ENCODE results near the gene CDH16. TPM values are rescaled to one million over a fixed set of nuclear protein-coding genes. Genes with fewer than 3 reads are reported as not detected.

CDH16 gene
- total and polyA plus RNA-seq, 2 experiments from 2014 or later: not detected

Other genes with a start within 250 kb of the CDH16 start
- gene CMTM4, start 222.1 kb downstream of the CDH16 start, total RNA-seq (2014; rRNA removed; shearing (Covaris generic)): 54.1 and 77.0 TPM in 2 replicates
- 14.1 and 14.4 TPM in 2 replicates for gene CMTM4, start 222.1 kb downstream of the CDH16 start, polyA plus RNA-seq (2016; fragmentation: Nextera tagmentation; extraction: Ambion mirVana)
- gene DYNC1LI2, start 167.3 kb downstream of the CDH16 start, total RNA-seq (2014; rRNA removed; shearing (Covaris generic)): 73.9 and 113 TPM in 2 replicates
- 73.4 and 85.9 TPM in 2 replicates for gene DYNC1LI2, start 167.3 kb downstream of the CDH16 start, polyA plus RNA-seq (2016; fragmentation: Nextera tagmentation; extraction: Ambion mirVana)
- gene TERB1, start 117.3 kb downstream of the CDH16 start, total RNA-seq (2014; rRNA removed; shearing (Covaris generic)): not detected in 2 replicates
- gene TERB1, start 117.3 kb downstream of the CDH16 start, polyA plus RNA-seq (2016; fragmentation: Nextera tagmentation; extraction: Ambion mirVana): not detected in 2 replicates
- gene NAE1, start 87.9 kb downstream of the CDH16 start, total RNA-seq (2014; rRNA removed; shearing (Covaris generic)): 139 and 160 TPM in 2 replicates
- 204 and 209 TPM in 2 replicates for gene NAE1, start 87.9 kb downstream of the CDH16 start, polyA plus RNA-seq (2016; fragmentation: Nextera tagmentation; extraction: Ambion mirVana)
- gene CA7, start 74.5 kb downstream of the CDH16 start, total RNA-seq (2014; rRNA removed; shearing (Covaris generic)): 2.5 and 2.8 TPM in 2 replicates
- 2.1 and 2.6 TPM in 2 replicates for gene CA7, start 74.5 kb downstream of the CDH16 start, polyA plus RNA-seq (2016; fragmentation: Nextera tagmentation; extraction: Ambion mirVana)
- 23.2 and 37.9 TPM in 2 replicates for gene PDP2, start 38.4 kb downstream of the CDH16 start, total RNA-seq (2014; rRNA removed; shearing (Covaris generic))
- gene PDP2, start 38.4 kb downstream of the CDH16 start, polyA plus RNA-seq (2016; fragmentation: Nextera tagmentation; extraction: Ambion mirVana): 8.2 and 9.0 TPM in 2 replicates
- not detected in 2 replicates for gene RRAD, start 6.7 kb upstream of the CDH16 start, total RNA-seq (2014; rRNA removed; shearing (Covaris generic))
- gene RRAD, start 6.7 kb upstream of the CDH16 start, polyA plus RNA-seq (2016; fragmentation: Nextera tagmentation; extraction: Ambion mirVana): 0.18 and 0.52 TPM in 2 replicates
- gene CIAO2B, start 15.5 kb upstream of the CDH16 start, total RNA-seq (2014; rRNA removed; shearing (Covaris generic)): 85.0 and 92.4 TPM in 2 replicates
- gene CIAO2B, start 15.5 kb upstream of the CDH16 start, polyA plus RNA-seq (2016; fragmentation: Nextera tagmentation; extraction: Ambion mirVana): 181 and 189 TPM in 2 replicates
- gene CES2, start 16.6 kb upstream of the CDH16 start, total RNA-seq (2014; rRNA removed; shearing (Covaris generic)): 8.2 and 9.3 TPM in 2 replicates
- 4.3 and 5.0 TPM in 2 replicates for gene CES2, start 16.6 kb upstream of the CDH16 start, polyA plus RNA-seq (2016; fragmentation: Nextera tagmentation; extraction: Ambion mirVana)
- 0.66 and 1.0 TPM in 2 replicates for gene CES3, start 42.4 kb upstream of the CDH16 start, total RNA-seq (2014; rRNA removed; shearing (Covaris generic))
- gene CES3, start 42.4 kb upstream of the CDH16 start, polyA plus RNA-seq (2016; fragmentation: Nextera tagmentation; extraction: Ambion mirVana): 0.55 and 0.92 TPM in 2 replicates
- gene CES4A, start 69.7 kb upstream of the CDH16 start, total RNA-seq (2014; rRNA removed; shearing (Covaris generic)): 0.10 and 0.39 TPM in 2 replicates
- gene CES4A, start 69.7 kb upstream of the CDH16 start, polyA plus RNA-seq (2016; fragmentation: Nextera tagmentation; extraction: Ambion mirVana): 0.16 and 0.42 TPM in 2 replicates
- 26.9 and 27.8 TPM in 2 replicates for gene CBFB, start 110.3 kb upstream of the CDH16 start, total RNA-seq (2014; rRNA removed; shearing (Covaris generic))
- gene CBFB, start 110.3 kb upstream of the CDH16 start, polyA plus RNA-seq (2016; fragmentation: Nextera tagmentation; extraction: Ambion mirVana): 26.1 and 31.0 TPM in 2 replicates
- 26.6 and 35.9 TPM in 2 replicates for gene PHAF1, start 191.1 kb upstream of the CDH16 start, total RNA-seq (2014; rRNA removed; shearing (Covaris generic))
- 14.2 and 14.7 TPM in 2 replicates for gene PHAF1, start 191.1 kb upstream of the CDH16 start, polyA plus RNA-seq (2016; fragmentation: Nextera tagmentation; extraction: Ambion mirVana)
- gene B3GNT9, start 232.1 kb upstream of the CDH16 start, total RNA-seq (2014; rRNA removed; shearing (Covaris generic)): 6.8 and 7.0 TPM in 2 replicates
- 0.99 and 1.5 TPM in 2 replicates for gene B3GNT9, start 232.1 kb upstream of the CDH16 start, polyA plus RNA-seq (2016; fragmentation: Nextera tagmentation; extraction: Ambion mirVana)
- gene TRADD, start 241.0 kb upstream of the CDH16 start, total RNA-seq (2014; rRNA removed; shearing (Covaris generic)): 0.42 TPM in 1 of 2 replicates, not detected in the other
- gene TRADD, start 241.0 kb upstream of the CDH16 start, polyA plus RNA-seq (2016; fragmentation: Nextera tagmentation; extraction: Ambion mirVana): 0.50 and 0.55 TPM in 2 replicates
- gene FBXL8, start 241.1 kb upstream of the CDH16 start, total RNA-seq (2014; rRNA removed; shearing (Covaris generic)): not detected in 2 replicates
- 0.26 TPM in 1 of 2 replicates, not detected in the other for gene FBXL8, start 241.1 kb upstream of the CDH16 start, polyA plus RNA-seq (2016; fragmentation: Nextera tagmentation; extraction: Ambion mirVana)
- gene HSF4, start 245.9 kb upstream of the CDH16 start, total RNA-seq (2014; rRNA removed; shearing (Covaris generic)): 1.3 TPM in 1 of 2 replicates, not detected in the other
- gene HSF4, start 245.9 kb upstream of the CDH16 start, polyA plus RNA-seq (2016; fragmentation: Nextera tagmentation; extraction: Ambion mirVana): 0.19 TPM in 1 of 2 replicates, not detected in the other

Data from GM23338 (cell line).